HEK293 (cell line): Measurements from ENCODE around the gene PHACTR3.

ENCODE experiments used
- ZBTB17 ChIP-seq: fragments of 450-650 bp; formaldehyde crosslinking; IDR thresholded peaks from 2 replicates; pipeline ENCODE4 v1.5.1; 2016; ENCODE audit warnings: missing biosample characterization, missing genetic modification characterization
- ZNF621 ChIP-seq: fragments of 450-650 bp; formaldehyde crosslinking; IDR thresholded peaks from 2 replicates; pipeline ENCODE4 v1.5.1; 2017; ENCODE audit warnings: missing biosample characterization, missing genetic modification characterization
- ZNF654 ChIP-seq: fragments of 450-650 bp; formaldehyde crosslinking; IDR thresholded peaks from 2 replicates; pipeline ENCODE4 v1.5.1; 2016; ENCODE audit warnings: low read depth, missing biosample characterization, missing genetic modification characterization
- ZNF830 ChIP-seq: fragments of 450-650 bp; IDR thresholded peaks from 2 replicates; pipeline ENCODE4 v1.5.0; 2018; ENCODE audit warnings: missing biosample characterization, missing genetic modification characterization, low read depth, mild to moderate bottlenecking, moderate library complexity
- TF ChIP-seq, protein P1 (sequence below): fragments of 450-650 bp; formaldehyde crosslinking; IDR thresholded peaks from 2 replicates; pipeline ENCODE4 v1.5.1; 2016; ENCODE audit warnings: missing biosample characterization, missing genetic modification characterization

DNA sequence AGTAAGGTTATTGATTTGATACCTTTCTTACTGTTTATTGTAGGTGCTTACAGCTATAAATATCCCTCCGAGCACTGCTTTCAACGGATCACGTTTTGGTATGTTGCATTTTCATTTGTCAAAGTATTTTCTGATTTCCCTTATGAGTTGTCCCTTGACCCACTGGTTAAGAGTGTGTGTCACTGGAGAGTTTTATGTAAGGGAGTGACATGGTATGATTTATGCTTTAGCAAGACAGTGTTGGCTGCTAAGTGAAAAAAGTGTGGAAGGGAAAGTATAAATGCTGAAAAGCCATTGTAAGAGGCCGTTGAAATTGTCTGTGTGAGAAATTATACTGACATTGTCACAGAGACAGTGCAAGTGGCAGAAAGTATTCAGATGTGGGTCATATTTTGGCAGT is 257.1 kb downstream of the PHACTR3 start:
- TF ChIP-seq ZNF830 (tag by site-specific recombination): no peak
- TF ChIP-seq ZBTB17 (tag by site-specific recombination): no peak
- no peak for TF ChIP-seq ZNF654 (tag by site-specific recombination)
- TF ChIP-seq ZNF621 (tag by site-specific recombination): no peak
- TF ChIP-seq, protein P1, sequence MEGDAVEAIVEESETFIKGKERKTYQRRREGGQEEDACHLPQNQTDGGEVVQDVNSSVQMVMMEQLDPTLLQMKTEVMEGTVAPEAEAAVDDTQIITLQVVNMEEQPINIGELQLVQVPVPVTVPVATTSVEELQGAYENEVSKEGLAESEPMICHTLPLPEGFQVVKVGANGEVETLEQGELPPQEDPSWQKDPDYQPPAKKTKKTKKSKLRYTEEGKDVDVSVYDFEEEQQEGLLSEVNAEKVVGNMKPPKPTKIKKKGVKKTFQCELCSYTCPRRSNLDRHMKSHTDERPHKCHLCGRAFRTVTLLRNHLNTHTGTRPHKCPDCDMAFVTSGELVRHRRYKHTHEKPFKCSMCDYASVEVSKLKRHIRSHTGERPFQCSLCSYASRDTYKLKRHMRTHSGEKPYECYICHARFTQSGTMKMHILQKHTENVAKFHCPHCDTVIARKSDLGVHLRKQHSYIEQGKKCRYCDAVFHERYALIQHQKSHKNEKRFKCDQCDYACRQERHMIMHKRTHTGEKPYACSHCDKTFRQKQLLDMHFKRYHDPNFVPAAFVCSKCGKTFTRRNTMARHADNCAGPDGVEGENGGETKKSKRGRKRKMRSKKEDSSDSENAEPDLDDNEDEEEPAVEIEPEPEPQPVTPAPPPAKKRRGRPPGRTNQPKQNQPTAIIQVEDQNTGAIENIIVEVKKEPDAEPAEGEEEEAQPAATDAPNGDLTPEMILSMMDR (tag by site-specific recombination): no peak
